GM21367 (cell line): ENCODE data around the gene MRGPRX2.

ENCODE experiments used
- ATAC-seq: cut with Tn5 transposase; IDR thresholded peaks from one replicate; pipeline ENCODE4 v1.9.1; 2021; ENCODE audit not compliant: unreplicated experiment

Gene MRGPRX2

GRCh38 chr11:19076744-19077589 is 16.4 kb upstream of the MRGPRX2 start:
- no peak for ATAC-seq

DNA sequence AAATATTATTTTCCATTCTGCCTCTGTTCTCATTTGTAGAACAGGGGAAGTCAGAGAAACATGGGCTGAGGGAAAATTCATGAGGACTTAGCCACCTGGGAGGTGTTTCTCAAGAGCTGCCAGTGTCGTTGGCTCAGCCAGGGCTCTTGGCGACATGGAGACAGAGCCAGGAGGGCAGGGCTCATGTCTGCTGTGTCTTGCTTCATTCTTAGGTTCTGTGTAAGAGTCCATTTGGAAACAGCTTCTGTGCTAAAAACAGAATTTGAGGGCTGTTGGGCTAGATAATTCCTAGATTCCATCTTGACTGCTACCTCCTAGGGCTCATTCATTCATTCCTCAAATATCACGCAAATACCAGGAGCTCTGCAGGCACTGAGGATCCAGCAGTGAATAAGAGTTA is 15.1 kb upstream of the MRGPRX2 start:
- ATAC-seq = no peak

GRCh38 chr11:19073454-19074415 is 13.2 kb upstream of the MRGPRX2 start:
- ATAC-seq = no peak

GRCh38 chr11:19072464-19072863 is 11.9 kb upstream of the MRGPRX2 start:
- ATAC-seq = no peak

GRCh38 chr11:19071255-19071654 is 10.7 kb upstream of the MRGPRX2 start:
- peak; percentile 98 for ATAC-seq

DNA sequence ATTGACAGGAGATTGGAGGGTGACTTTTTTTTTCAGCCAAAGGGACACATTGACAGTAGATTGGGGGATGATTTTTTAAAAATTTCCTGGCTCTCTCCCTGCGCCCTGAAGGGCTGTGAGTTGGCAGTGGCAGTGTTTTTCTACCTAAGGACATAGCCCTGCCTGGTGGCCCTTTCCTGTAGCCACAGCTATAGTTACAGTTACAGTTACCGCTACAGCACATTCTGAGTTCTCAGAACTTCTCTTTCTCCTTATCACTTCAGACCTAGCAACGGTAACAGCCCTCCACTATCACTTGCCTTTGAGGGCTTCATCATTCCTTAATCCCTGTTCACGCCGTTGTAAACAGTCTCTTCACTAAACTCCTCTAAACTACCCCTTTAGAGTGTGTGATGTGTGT is 684 bp downstream of the MRGPRX2 start:
- no peak for ATAC-seq

- no peak for ATAC-seq
Observed at GRCh38 chr11:19055905-19056304, 4.6 kb downstream of the MRGPRX2 start.

DNA sequence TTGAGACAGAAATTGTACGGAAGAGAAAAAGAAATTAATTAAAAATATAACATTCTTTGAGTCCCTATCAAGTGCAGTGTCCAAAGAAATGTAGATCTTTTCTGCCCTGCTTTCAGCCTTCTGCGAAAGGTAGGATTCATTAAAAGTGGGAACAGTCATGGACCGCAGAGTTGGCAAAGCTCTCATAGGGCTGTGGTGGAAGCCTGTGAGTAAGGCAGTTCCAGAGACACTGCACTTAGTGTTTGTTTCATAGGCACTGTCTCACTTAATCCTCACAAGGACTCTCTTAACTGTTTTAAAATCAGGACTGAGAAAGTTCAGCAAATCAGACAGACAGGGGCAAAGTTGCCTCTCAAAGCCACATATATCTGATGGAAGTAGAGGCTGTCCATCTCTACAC is 5.5 kb downstream of the MRGPRX2 start:
- no peak for ATAC-seq

GRCh38 chr11:19053909-19054308 is 6.6 kb downstream of the MRGPRX2 start:
- no peak for ATAC-seq

GRCh38 chr11:19050281-19050680 is 10.2 kb downstream of the MRGPRX2 start:
- ATAC-seq = no peak

GRCh38 chr11:19049351-19049750 is 11.2 kb downstream of the MRGPRX2 start:
- no peak for ATAC-seq

GRCh38 chr11:19040051-19040450 is 20.5 kb downstream of the MRGPRX2 start:
- no peak for ATAC-seq

DNA sequence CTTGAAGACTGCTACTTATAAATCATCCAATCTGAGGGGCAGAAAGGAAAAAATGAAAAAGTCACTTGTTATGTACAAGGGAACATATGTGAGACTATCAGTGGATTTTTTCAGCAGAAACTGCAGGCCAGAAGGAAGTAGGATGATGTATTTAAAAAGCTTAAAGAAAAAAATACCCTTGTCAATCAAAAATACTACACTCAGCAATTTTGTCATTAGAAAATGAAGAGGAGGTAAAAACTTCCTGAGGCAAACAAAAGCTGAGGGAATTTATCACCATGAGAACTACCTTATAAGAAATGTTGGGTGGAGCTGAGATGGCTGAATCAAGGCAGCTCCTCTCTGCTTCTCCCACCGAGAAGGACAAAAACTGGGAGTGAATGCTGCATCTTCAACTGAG is 21.1 kb downstream of the MRGPRX2 start:
- ATAC-seq = no peak

DNA sequence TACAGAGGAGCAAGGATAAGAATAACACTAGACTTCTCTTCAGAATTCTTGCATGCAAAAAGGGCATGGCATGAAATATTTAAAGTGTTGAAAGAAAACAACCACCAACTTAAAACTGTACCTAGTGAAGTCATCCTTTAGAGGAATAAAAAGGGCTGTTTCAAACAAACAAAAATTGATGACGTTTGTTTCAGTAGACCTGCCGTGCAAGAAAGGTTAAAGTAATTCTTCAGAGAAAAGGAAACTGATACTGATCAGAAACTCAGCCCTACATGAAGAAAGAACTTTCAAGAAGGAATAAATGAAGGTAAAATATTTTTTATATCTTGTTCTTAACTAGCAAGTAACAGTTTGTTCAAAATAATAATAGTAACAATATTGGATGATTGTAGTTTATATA is 27.5 kb downstream of the MRGPRX2 start:
- ATAC-seq = no peak

GRCh38 chr11:19027829-19028595 is 32.5 kb downstream of the MRGPRX2 start:
- no peak for ATAC-seq

GRCh38 chr11:19026862-19027261 is 33.7 kb downstream of the MRGPRX2 start:
- ATAC-seq = no peak

DNA sequence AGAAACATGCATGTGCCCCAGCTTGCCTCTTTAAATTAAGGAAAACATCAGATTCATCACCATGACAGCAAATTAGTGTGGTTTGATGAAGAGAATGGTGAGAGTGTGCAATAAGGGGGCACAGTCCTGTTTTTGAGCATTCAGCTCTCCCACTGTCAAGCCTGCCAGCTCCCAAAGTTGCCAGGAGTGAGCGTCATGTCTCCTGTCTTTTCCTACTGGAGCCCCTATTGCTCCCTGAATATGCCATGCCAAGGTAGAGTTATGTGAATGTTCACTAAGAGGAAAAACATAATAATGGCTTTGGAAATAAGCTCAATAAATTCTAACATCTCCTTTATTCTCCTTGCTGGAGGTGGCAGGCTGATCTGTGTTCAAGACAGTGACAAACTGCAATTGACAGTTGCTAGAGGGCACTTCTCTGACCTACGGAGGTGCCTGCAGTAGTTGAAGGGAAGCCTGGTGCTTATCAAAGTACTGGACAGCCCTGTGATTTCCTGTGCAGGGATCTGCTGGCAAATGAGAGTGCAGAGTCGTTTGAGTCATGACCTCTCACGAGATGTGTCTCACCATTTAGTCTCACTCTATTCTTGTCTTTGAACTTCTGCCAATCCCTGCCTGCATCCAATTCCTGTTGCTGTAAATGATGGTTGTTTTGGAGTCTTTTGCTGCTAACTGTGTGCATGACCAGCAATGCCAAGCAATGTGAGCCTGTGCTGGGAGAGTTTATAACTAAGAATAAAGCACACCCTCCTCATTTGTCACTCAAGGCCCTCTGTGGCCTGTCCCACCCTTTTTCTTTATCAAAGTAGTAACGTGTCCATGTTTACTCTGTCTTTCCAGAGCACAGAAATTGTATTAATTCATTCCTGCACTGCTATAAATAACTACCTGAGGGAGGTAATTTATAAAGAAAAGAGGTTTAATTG is 34.8 kb downstream of the MRGPRX2 start:
- ATAC-seq = no peak

DNA sequence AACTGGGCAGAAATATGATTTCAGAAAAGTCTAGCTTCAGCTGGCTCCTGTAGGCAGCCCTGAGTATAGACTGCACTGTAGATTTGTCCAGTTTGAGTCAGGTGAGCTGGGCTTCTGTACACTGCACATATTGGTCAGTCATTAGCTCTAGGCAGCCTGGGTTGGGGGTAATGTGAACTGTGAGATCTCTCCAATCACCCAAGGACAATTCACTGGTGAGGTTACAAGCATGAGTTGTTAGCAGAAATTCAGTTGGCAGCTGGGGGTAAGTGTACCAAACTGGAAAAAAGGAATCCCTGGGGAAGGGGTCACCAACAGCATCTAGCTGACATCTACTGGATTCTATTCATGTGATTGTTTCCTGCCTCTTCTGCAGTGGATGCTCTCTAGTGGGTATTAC is 39.7 kb downstream of the MRGPRX2 start:
- ATAC-seq = no peak

GRCh38 chr11:19018901-19019300 is 41.6 kb downstream of the MRGPRX2 start:
- ATAC-seq = no peak
